Measurements from ENCODE around the gene MARF1. TPM values are rescaled to one million over a fixed set of nuclear protein-coding genes. Genes with fewer than 3 reads are reported as not detected.

MARF1 gene
- total RNA-seq, 1 experiment from 2014 or later = 57.6 TPM

GRCh38 chr16:15559176-15559575 lies 83.8 kb downstream of the MARF1 start:
- no peak for DNase-seq
- Mint-ChIP-seq H3K4me1 (ENCODE audit: low read depth, unreplicated experiment) (no peaks in the 10 kb centered on the region), H3K9me3 (ENCODE audit: low read depth, unreplicated experiment) (peaks cover 3% of the 10 kb centered on the region), H3K36me3 (ENCODE audit: insufficient read depth, unreplicated experiment) (no peaks in the 10 kb centered on the region), H3K27me3 (ENCODE audit: unreplicated experiment) (no peaks in the 10 kb centered on the region), H3K4me3 (ENCODE audit: low read depth, unreplicated experiment) (no peak overlapping the region), H3K27ac (ENCODE audit: unreplicated experiment) (no peak overlapping the region)
- BruUV-seq (replicated peaks) = no TSS peak
- intact Hi-C loops (cut with micrococcal nuclease; ENCODE audit: unreplicated experiment) = no loop called here
- TF ChIP-seq, protein P1, sequence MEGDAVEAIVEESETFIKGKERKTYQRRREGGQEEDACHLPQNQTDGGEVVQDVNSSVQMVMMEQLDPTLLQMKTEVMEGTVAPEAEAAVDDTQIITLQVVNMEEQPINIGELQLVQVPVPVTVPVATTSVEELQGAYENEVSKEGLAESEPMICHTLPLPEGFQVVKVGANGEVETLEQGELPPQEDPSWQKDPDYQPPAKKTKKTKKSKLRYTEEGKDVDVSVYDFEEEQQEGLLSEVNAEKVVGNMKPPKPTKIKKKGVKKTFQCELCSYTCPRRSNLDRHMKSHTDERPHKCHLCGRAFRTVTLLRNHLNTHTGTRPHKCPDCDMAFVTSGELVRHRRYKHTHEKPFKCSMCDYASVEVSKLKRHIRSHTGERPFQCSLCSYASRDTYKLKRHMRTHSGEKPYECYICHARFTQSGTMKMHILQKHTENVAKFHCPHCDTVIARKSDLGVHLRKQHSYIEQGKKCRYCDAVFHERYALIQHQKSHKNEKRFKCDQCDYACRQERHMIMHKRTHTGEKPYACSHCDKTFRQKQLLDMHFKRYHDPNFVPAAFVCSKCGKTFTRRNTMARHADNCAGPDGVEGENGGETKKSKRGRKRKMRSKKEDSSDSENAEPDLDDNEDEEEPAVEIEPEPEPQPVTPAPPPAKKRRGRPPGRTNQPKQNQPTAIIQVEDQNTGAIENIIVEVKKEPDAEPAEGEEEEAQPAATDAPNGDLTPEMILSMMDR (IDR thresholded peaks at IDR 0.05; ENCODE audit: unreplicated experiment) = no peak
- CTCF ChIA-PET = interaction anchor here (0.6 to 1.3 kb wide), 2 partner anchors 8 to 41 kb away, joined by 5 to 6 read pairs; no protein-coding TSS in a partner anchor

DNA sequence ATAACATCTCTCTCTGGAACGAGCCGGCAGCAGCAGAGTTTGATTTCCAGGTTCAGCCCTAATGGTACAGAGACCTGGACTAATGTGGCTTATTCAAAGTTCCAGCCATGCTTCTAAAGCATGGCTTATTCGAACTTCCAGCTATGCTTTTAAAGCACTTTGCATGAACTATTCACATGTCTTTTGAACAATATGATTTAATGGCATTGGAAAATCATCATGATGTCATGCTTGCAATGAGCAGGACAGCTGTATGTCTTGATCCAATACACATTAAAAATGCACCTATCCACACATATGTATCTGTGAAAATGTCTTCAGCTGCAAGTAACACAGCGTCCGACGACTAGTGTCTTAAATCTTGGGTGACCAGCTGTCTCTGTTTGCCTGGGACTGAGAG lies 85.7 kb downstream of the MARF1 start:
- TF ChIP-seq, protein P1 (IDR thresholded peaks at IDR 0.05; ENCODE audit: unreplicated experiment) = no peak
- Mint-ChIP-seq H3K27me3 (ENCODE audit: unreplicated experiment) (no peaks in the 10 kb centered on the region), H3K36me3 (ENCODE audit: insufficient read depth, unreplicated experiment) (no peaks in the 10 kb centered on the region), H3K4me1 (ENCODE audit: low read depth, unreplicated experiment) (no peaks in the 10 kb centered on the region), H3K27ac (ENCODE audit: unreplicated experiment) (no peak overlapping the region), H3K9me3 (ENCODE audit: low read depth, unreplicated experiment) (no peaks in the 10 kb centered on the region), H3K4me3 (ENCODE audit: low read depth, unreplicated experiment) (no peak overlapping the region)
- CTCF ChIA-PET = interaction anchor here (1.0 kb wide), 1 partner anchor 8 kb away, joined by 7 read pairs; no protein-coding TSS in a partner anchor
- no TSS peak for BruUV-seq (replicated peaks)
- intact Hi-C loops (cut with micrococcal nuclease; ENCODE audit: unreplicated experiment) = no loop called here
- DNase-seq = no peak

DNA sequence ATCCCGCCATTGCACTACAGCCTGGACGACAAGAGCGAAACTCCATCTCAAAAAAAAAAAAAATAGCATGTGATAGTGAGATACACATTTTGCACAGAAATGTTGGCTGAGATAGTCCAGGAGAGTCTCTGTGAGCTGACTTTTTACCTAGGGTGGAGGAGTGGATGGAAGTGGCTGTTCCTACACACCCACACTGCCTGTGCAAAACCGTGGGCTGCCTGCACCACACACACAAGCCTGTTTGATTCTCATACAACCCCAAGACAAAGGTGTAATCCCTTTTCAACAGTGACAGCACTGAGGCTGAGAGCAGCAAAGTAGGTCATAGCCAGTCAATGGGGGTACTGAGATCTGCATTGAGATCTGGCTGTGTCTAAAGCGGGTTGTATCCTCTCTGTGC lies 86.8 kb downstream of the MARF1 start:
- CTCF ChIA-PET = no interaction called here
- no peaks in the 10 kb centered on the region for H3K9me3 Mint-ChIP-seq (ENCODE audit: low read depth, unreplicated experiment)
- no TSS peak for BruUV-seq (replicated peaks)
- DNase-seq = no peak
- intact Hi-C loops (cut with micrococcal nuclease; ENCODE audit: unreplicated experiment) = no loop called here
- peaks cover 6% of the 10 kb centered on the region for H3K4me1 Mint-ChIP-seq (ENCODE audit: low read depth, unreplicated experiment)
- no peak overlapping the region for H3K27ac Mint-ChIP-seq (ENCODE audit: unreplicated experiment)
- no peaks in the 10 kb centered on the region for H3K36me3 Mint-ChIP-seq (ENCODE audit: insufficient read depth, unreplicated experiment)
- TF ChIP-seq, protein P1 (IDR thresholded peaks at IDR 0.05; ENCODE audit: unreplicated experiment) = no peak
- H3K27me3 Mint-ChIP-seq (ENCODE audit: unreplicated experiment) = no peaks in the 10 kb centered on the region
- H3K4me3 Mint-ChIP-seq (ENCODE audit: low read depth, unreplicated experiment) = no peak overlapping the region

DNA sequence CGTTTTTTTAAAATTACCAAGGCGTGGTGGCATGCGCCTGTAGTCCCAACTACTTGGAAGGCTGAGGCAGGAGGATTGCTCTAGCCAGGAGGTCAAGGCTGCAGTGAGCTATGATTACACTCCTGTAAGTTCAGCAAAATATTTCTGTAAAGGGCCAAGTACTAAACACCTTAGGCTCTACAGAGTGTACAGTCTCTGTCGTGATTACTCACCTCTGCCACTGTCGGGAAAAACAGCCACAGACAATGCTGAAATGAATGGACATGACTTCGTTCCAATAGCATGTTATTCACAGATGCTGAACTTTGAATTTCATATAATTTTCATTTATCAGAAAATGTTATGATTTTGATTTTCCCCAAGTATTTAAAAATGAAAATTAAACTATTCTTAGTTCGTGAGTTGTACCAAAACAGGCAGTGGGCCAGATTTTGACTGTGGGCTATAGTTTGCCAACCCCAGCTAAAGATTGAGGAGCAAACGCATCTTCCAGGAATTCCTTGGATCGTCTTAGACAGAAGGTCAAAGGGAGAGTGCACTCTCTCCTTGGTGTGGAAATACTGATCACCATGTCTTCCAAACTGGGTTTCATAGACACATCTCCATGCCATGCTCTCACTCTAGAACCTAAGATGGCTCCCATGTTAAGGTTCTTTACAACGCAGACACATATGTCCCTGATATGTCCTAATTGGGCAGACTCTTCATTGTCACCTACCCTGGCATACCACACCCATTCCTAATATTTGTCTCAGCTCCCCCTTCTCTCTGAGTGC lies 89.5 kb downstream of the MARF1 start:
- no peak for DNase-seq
- CTCF ChIA-PET = interaction anchor here (0.8 kb wide), 1 partner anchor 10 kb away, joined by 3 read pairs; no protein-coding TSS in a partner anchor
- TF ChIP-seq, protein P1 (IDR thresholded peaks at IDR 0.05; ENCODE audit: unreplicated experiment) = no peak
- intact Hi-C loops (cut with micrococcal nuclease; ENCODE audit: unreplicated experiment) = no loop called here
- Mint-ChIP-seq H3K4me3 (ENCODE audit: low read depth, unreplicated experiment) (no peak overlapping the region), H3K36me3 (ENCODE audit: insufficient read depth, unreplicated experiment) (no peaks in the 10 kb centered on the region), H3K9me3 (ENCODE audit: low read depth, unreplicated experiment) (no peaks in the 10 kb centered on the region), H3K27me3 (ENCODE audit: unreplicated experiment) (no peaks in the 10 kb centered on the region), H3K4me1 (ENCODE audit: low read depth, unreplicated experiment) (peaks cover 20% of the 10 kb centered on the region), H3K27ac (ENCODE audit: unreplicated experiment) (no peak overlapping the region)
- BruUV-seq (replicated peaks) = no TSS peak

Data from Calu3 (cell line).